ENCODE data around the gene C5orf22.
"Not testable (repeated sequence)": the region's sequence is repeated elsewhere in the genome, so short reads cannot be mapped to it uniquely, and the experiment has no call there.

C5orf22 gene

DNA sequence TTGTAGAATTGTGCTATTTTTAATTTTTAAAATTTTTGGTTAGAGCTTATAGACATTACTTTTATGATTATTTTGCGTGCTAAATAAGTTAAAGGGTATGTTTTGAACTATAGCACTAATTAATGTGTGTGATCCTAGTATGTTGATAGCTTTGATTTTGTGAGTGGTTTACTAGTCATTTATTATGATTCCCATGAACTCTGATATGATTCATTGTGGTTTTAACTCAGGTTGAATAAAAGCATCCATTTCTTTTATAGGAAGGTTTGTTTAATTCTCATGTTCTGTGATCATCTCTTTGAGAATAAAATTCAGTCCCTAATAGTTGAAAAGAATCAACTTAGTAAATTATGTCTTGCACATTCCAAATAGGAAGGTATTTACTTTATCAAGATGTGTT, 22.5 kb downstream of the C5orf22 start:
- Histone ChIP-seq H3K27ac (no peak overlapping the region), H3K4me3 (ENCODE audit: low read depth, low read length) (no peak overlapping the region), H3K36me3 (peaks cover 50% of the 10 kb centered on the region), H3K9me3 (ENCODE audit: severe bottlenecking) (no peaks in the 10 kb centered on the region), H3K27me3 (ENCODE audit: insufficient read depth, low read depth, severe bottlenecking) (no peaks in the 10 kb centered on the region)
- no peak for DNase-seq
- no peak for TF ChIP-seq CTCF (IDR thresholded peaks at IDR 0.05; ENCODE audit: low read depth, low read length)

DNA sequence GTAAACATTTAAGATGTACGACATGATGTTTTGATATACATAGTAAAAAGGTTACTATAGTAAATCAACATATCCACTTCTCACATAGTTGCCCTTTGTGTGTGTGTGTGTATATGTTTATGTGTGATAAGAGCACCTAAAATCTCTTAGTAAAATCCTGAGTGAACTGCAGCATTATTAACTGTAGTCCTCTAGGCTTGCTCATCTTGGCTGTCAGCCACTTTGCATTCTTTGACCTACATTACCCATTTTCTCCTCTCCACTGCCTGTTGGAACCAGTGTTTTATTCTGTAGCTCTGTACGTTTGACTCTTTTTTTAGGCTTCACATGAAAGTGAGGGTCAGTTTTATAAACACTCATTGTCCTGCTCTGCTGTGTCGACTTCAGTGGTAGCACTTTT, 24.4 kb downstream of the C5orf22 start:
- TF ChIP-seq CTCF (IDR thresholded peaks at IDR 0.05; ENCODE audit: low read depth, low read length) = no peak
- Histone ChIP-seq H3K36me3 (peaks cover 45% of the 10 kb centered on the region), H3K27me3 (ENCODE audit: insufficient read depth, low read depth, severe bottlenecking) (no peaks in the 10 kb centered on the region), H3K4me3 (ENCODE audit: low read depth, low read length) (no peak overlapping the region), H3K9me3 (ENCODE audit: severe bottlenecking) (no peaks in the 10 kb centered on the region), H3K27ac (no peak overlapping the region)
- no peak for DNase-seq

GRCh38 chr5:31559942-31560341, 27.8 kb downstream of the C5orf22 start:
- DNase-seq = no peak
- Histone ChIP-seq H3K4me3 (ENCODE audit: low read depth, low read length) (no peak overlapping the region), H3K36me3 (peaks cover 13% of the 10 kb centered on the region), H3K27ac (no peak overlapping the region), H3K9me3 (ENCODE audit: severe bottlenecking) (no peaks in the 10 kb centered on the region), H3K27me3 (ENCODE audit: insufficient read depth, low read depth, severe bottlenecking) (no peaks in the 10 kb centered on the region)
- TF ChIP-seq CTCF (IDR thresholded peaks at IDR 0.05; ENCODE audit: low read depth, low read length) = no peak

- H3K27me3 ChIP-seq (ENCODE audit: insufficient read depth, low read depth, severe bottlenecking) = no peaks in the 10 kb centered on the region
These were observed 29.8 kb downstream of the C5orf22 start for GRCh38 chr5:31561946-31562345.

GRCh38 chr5:31563216-31563615, 31.1 kb downstream of the C5orf22 start:
- no peak for TF ChIP-seq CTCF (IDR thresholded peaks at IDR 0.05; ENCODE audit: low read depth, low read length)
- Histone ChIP-seq H3K4me3 (ENCODE audit: low read depth, low read length) (no peak overlapping the region), H3K27ac (no peak overlapping the region), H3K9me3 (ENCODE audit: severe bottlenecking) (peaks cover 9% of the 10 kb centered on the region), H3K27me3 (ENCODE audit: insufficient read depth, low read depth, severe bottlenecking) (no peaks in the 10 kb centered on the region), H3K36me3 (no peaks in the 10 kb centered on the region)
- DNase-seq = no peak

More at GRCh38 chr5:31561946-31562345, 29.8 kb downstream of the C5orf22 start:
- H3K9me3 ChIP-seq (ENCODE audit: severe bottlenecking) = peaks cover 9% of the 10 kb centered on the region
- no peak overlapping the region for H3K4me3 ChIP-seq (ENCODE audit: low read depth, low read length)
- DNase-seq = no peak
- peaks cover 2% of the 10 kb centered on the region for H3K36me3 ChIP-seq
- no peak overlapping the region for H3K27ac ChIP-seq
- no peak for TF ChIP-seq CTCF (IDR thresholded peaks at IDR 0.05; ENCODE audit: low read depth, low read length)

DNA sequence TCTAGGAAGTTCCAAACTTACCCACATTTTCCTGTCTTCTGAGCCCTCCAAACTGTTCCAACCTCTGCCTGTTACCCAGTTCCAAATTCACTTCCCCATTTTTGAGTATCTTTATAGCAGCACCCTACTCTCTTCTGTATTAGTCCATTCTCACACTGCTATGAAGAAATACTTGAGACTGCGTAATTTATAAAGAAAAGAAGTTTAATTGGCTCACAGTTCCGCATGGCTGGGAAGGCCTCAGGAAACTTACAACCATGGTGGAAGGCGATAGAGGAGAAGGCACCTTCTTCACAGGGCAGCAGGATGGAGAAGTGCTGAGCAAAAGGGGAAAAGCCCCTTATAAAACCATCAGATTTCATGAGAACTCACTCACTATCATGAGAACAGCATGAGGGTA, 34.3 kb downstream of the C5orf22 start:
- not testable (repeated sequence) for H3K4me3 ChIP-seq (ENCODE audit: low read depth, low read length); DNase-seq; H3K27me3 ChIP-seq (ENCODE audit: insufficient read depth, low read depth, severe bottlenecking); H3K9me3 ChIP-seq (ENCODE audit: severe bottlenecking); H3K36me3 ChIP-seq; H3K27ac ChIP-seq
